ENCODE results near the gene P3R3URF. TPM values are rescaled to one million over a fixed set of nuclear protein-coding genes. Genes with fewer than 3 reads are reported as not detected.

Gene P3R3URF
- total and polyA plus RNA-seq, 2 donors from 2014 or later: not detected

- Histone ChIP-seq H3K27me3 (ENCODE audit: control insufficient read depth, insufficient read depth, low read length) (no peaks in the 10 kb centered on the region), H3K9me3 (ENCODE audit: control insufficient read depth in 2 of 3, insufficient read depth in 1 of 3, low read length in 3 of 3) (no peaks in the 10 kb centered on the region), H3K9ac (ENCODE audit: low read length in 3 of 3) (no peak overlapping the region), H3K36me3 (ENCODE audit: control insufficient read depth in 2 of 3, insufficient read depth in 3 of 3, low read length in 3 of 3) (peaks cover 0 to 38% (median 24%) of the 10 kb centered on the region in 3 donors), H3K27ac (ENCODE audit: low read depth in 2 of 2, low read length in 2 of 2) (no peak overlapping the region), H3K4me3 (ENCODE audit: low read length in 3 of 3) (no peak overlapping the region), H3K4me1 (ENCODE audit: control insufficient read depth in 2 of 3, insufficient read depth in 2 of 3, low read depth in 1 of 3, low read length in 3 of 3) (peaks cover 0 to 23% (median 10%) of the 10 kb centered on the region in 3 donors)
- no peak for TF ChIP-seq CTCF (IDR thresholded peaks at IDR 0.05; ENCODE audit: borderline replicate concordance, extremely low read depth, insufficient read depth)
- intact Hi-C loops (cut with DNase I): no loop called here
- DNase-seq (no peak), FAIRE-seq (no peak)
Observed at GRCh38 chr1:46194641-46195193, 18.4 kb upstream of the P3R3URF start.

- DNase-seq (no peak), FAIRE-seq (no peak)
- H3K27ac ChIP-seq (ENCODE audit: low read depth in 2 of 2, low read length in 2 of 2): peak overlapping the region in 1 of 2 donors; percentile 1
- H3K27me3 ChIP-seq (ENCODE audit: control insufficient read depth, insufficient read depth, low read length): no peaks in the 10 kb centered on the region
- no peaks in the 10 kb centered on the region for H3K9me3 ChIP-seq (ENCODE audit: control insufficient read depth in 2 of 3, insufficient read depth in 1 of 3, low read length in 3 of 3)
- intact Hi-C loops (cut with DNase I): no loop called here
- peaks cover 0 to 42% (median 24%) of the 10 kb centered on the region in 3 donors for H3K36me3 ChIP-seq (ENCODE audit: control insufficient read depth in 2 of 3, insufficient read depth in 3 of 3, low read length in 3 of 3)
- H3K4me3 ChIP-seq (ENCODE audit: low read length in 3 of 3): no peak overlapping the region
- TF ChIP-seq CTCF (IDR thresholded peaks at IDR 0.05; ENCODE audit: borderline replicate concordance, extremely low read depth, insufficient read depth): no peak
- peaks cover 0 to 23% (median 10%) of the 10 kb centered on the region in 3 donors for H3K4me1 ChIP-seq (ENCODE audit: control insufficient read depth in 2 of 3, insufficient read depth in 2 of 3, low read depth in 1 of 3, low read length in 3 of 3)
- H3K9ac ChIP-seq (ENCODE audit: low read length in 3 of 3): no peak overlapping the region
Observed at GRCh38 chr1:46193984-46194570, 17.8 kb upstream of the P3R3URF start.

GRCh38 chr1:46193285-46193684 lies 17.0 kb upstream of the P3R3URF start:
- peaks cover 0 to 23% (median 18%) of the 10 kb centered on the region in 3 donors for H3K4me1 ChIP-seq (ENCODE audit: control insufficient read depth in 2 of 3, insufficient read depth in 2 of 3, low read depth in 1 of 3, low read length in 3 of 3)

More at GRCh38 chr1:46193285-46193684, 17.0 kb upstream of the P3R3URF start:
- no peak overlapping the region for H3K4me3 ChIP-seq (ENCODE audit: low read length in 3 of 3)
- FAIRE-seq: no peak
- TF ChIP-seq CTCF (IDR thresholded peaks at IDR 0.05; ENCODE audit: borderline replicate concordance, extremely low read depth, insufficient read depth): no peak
- no peaks in the 10 kb centered on the region for H3K27me3 ChIP-seq (ENCODE audit: control insufficient read depth, insufficient read depth, low read length)
- H3K9me3 ChIP-seq (ENCODE audit: control insufficient read depth in 2 of 3, insufficient read depth in 1 of 3, low read length in 3 of 3): no peaks in the 10 kb centered on the region
- H3K27ac ChIP-seq (ENCODE audit: low read depth in 2 of 2, low read length in 2 of 2): peak overlapping the region in 1 of 2 donors; percentile 1
- intact Hi-C loops (cut with DNase I): no loop called here
- no peak overlapping the region for H3K9ac ChIP-seq (ENCODE audit: low read length in 3 of 3)
- peaks cover 0 to 50% (median 24%) of the 10 kb centered on the region in 3 donors for H3K36me3 ChIP-seq (ENCODE audit: control insufficient read depth in 2 of 3, insufficient read depth in 3 of 3, low read length in 3 of 3)
- no peak for DNase-seq
